HEK293 (cell line): ENCODE data around the gene TRAF4.

Experiments
- CTCF ChIA-PET: fragments of 350-600 bp; formaldehyde crosslinking; extraction: SDS; loops from one replicate; lab custom pipeline; 2021; ENCODE audit warnings: antibody characterized with exemption; lab: Yijun Ruan, JAX
- POLR2A ChIA-PET: fragments of 300-600 bp; formaldehyde crosslinking; extraction: SDS; loops from one replicate; lab custom pipeline; 2020; ENCODE audit warnings: antibody characterized with exemption, inconsistent platforms; lab: Yijun Ruan, JAX
- H3K27ac ChIP-seq: fragments of 200-500 bp; sonication (Bioruptor generic); 2 replicates; pipeline ENCODE4 v1.5.1; 2014; ENCODE audit warnings: low read depth, low read length, control low read depth, inconsistent platforms; ENCODE audit errors: extremely low read depth
- H3K36me3 ChIP-seq, 2 experiments: fragments of 200-500 bp in 1 of 2; sonication (Bioruptor generic) in 1 of 2; 1 replicate in 1 of 2; 2 replicates in 1 of 2; pipeline ENCODE4 v1.5.1; 2014 to 2017; ENCODE audit warnings: inconsistent platforms in 2 of 2, low read length in 2 of 2; ENCODE audit not compliant: control insufficient read depth in 2 of 2, insufficient read depth in 1 of 2
- H3K4me1 ChIP-seq: fragments of 200-500 bp; sonication (Bioruptor generic); 2 replicates; pipeline ENCODE4 v1.5.1; 2014; ENCODE audit warnings: mild to moderate bottlenecking, low read length, inconsistent platforms; ENCODE audit not compliant: control insufficient read depth, insufficient read depth
- H3K4me3 ChIP-seq: 2 replicates; pipeline ENCODE4 v1.5.1; 2011; ENCODE audit warnings: low read depth, mild to moderate bottlenecking, control low read depth, low read length, moderate library complexity
- H3K9me3 ChIP-seq: fragments of 200-500 bp; sonication (Bioruptor generic); 2 replicates; pipeline ENCODE4 v1.5.1; 2014; ENCODE audit warnings: low read depth, low read length, inconsistent platforms; ENCODE audit not compliant: control insufficient read depth, insufficient read depth
- INSM2 ChIP-seq: fragments of 450-650 bp; formaldehyde crosslinking; IDR thresholded peaks from 2 replicates; pipeline ENCODE4 v1.5.1; 2016; ENCODE audit warnings: missing biosample characterization, missing genetic modification characterization
- KLF10 ChIP-seq: fragments of 450-650 bp; IDR thresholded peaks from 2 replicates; pipeline ENCODE4 v1.5.1; 2018; ENCODE audit warnings: missing biosample characterization, mild to moderate bottlenecking, missing genetic modification characterization
- KLF17 ChIP-seq: fragments of 450-650 bp; formaldehyde crosslinking; IDR thresholded peaks from 2 replicates; pipeline ENCODE4 v1.5.1; 2016; ENCODE audit warnings: missing biosample characterization, missing genetic modification characterization
- KLF7 ChIP-seq: fragments of 450-650 bp; formaldehyde crosslinking; IDR thresholded peaks from 2 replicates; pipeline ENCODE4 v1.5.1; 2016; ENCODE audit warnings: missing biosample characterization, missing genetic modification characterization, borderline replicate concordance
- OVOL3 ChIP-seq: fragments of 450-650 bp; formaldehyde crosslinking; IDR thresholded peaks from 2 replicates; pipeline ENCODE4 v1.5.1; 2016; ENCODE audit warnings: missing biosample characterization, missing genetic modification characterization
- PBX3 ChIP-seq: sonication (generic); formaldehyde crosslinking; IDR thresholded peaks from 2 replicates; pipeline ENCODE4 v1.8.1; 2022; ENCODE audit warnings: mild to moderate bottlenecking, moderate library complexity, missing genetic modification reagents
- PRDM2 ChIP-seq: fragments of 450-650 bp; formaldehyde crosslinking; IDR thresholded peaks from 2 replicates; pipeline ENCODE4 v1.5.1; 2016; ENCODE audit warnings: missing biosample characterization, missing genetic modification characterization, borderline replicate concordance
- SP3 ChIP-seq: fragments of 450-650 bp; formaldehyde crosslinking; IDR thresholded peaks from 2 replicates; pipeline ENCODE4 v1.5.1; 2016; ENCODE audit warnings: missing biosample characterization, missing genetic modification characterization
- TSHZ1 ChIP-seq: fragments of 450-650 bp; formaldehyde crosslinking; IDR thresholded peaks from 2 replicates; pipeline ENCODE4 v1.5.1; 2016; ENCODE audit warnings: missing biosample characterization, missing genetic modification characterization, borderline replicate concordance
- ZEB2 ChIP-seq: fragments of 450-650 bp; formaldehyde crosslinking; IDR thresholded peaks from 2 replicates; pipeline ENCODE4 v1.5.1; 2016; ENCODE audit warnings: missing biosample characterization, missing genetic modification characterization
- ZFP41 ChIP-seq: fragments of 450-650 bp; formaldehyde crosslinking; IDR thresholded peaks from 2 replicates; pipeline ENCODE4 v1.5.1; 2016; ENCODE audit warnings: missing biosample characterization, missing genetic modification characterization, borderline replicate concordance
- ZIC2 ChIP-seq: fragments of 450-650 bp; formaldehyde crosslinking; IDR thresholded peaks from 2 replicates; pipeline ENCODE4 v1.5.1; 2016; ENCODE audit warnings: missing biosample characterization, missing genetic modification characterization
- ZNF398 ChIP-seq: fragments of 450-650 bp; formaldehyde crosslinking; IDR thresholded peaks from 2 replicates; pipeline ENCODE4 v1.5.1; 2017; ENCODE audit warnings: missing biosample characterization, missing genetic modification characterization
- ZNF488 ChIP-seq: fragments of 450-650 bp; formaldehyde crosslinking; IDR thresholded peaks from 2 replicates; pipeline ENCODE4 v1.5.1; 2016; ENCODE audit warnings: missing biosample characterization, missing genetic modification characterization
- ZNF600 ChIP-seq: fragments of 450-650 bp; formaldehyde crosslinking; IDR thresholded peaks from 2 replicates; pipeline ENCODE4 v1.5.1; 2016; ENCODE audit warnings: missing biosample characterization, missing genetic modification characterization
- ZNF621 ChIP-seq: fragments of 450-650 bp; formaldehyde crosslinking; IDR thresholded peaks from 2 replicates; pipeline ENCODE4 v1.5.1; 2017; ENCODE audit warnings: missing biosample characterization, missing genetic modification characterization
- ZNF658 ChIP-seq: fragments of 450-650 bp; formaldehyde crosslinking; IDR thresholded peaks from 2 replicates; pipeline ENCODE4; 2016; ENCODE audit warnings: missing biosample characterization, missing genetic modification characterization
- ZNF747 ChIP-seq: fragments of 450-650 bp; formaldehyde crosslinking; IDR thresholded peaks from 2 replicates; pipeline ENCODE4 v1.5.1; 2016; ENCODE audit warnings: missing biosample characterization, missing genetic modification characterization
- ZSCAN23 ChIP-seq: fragments of 450-650 bp; formaldehyde crosslinking; IDR thresholded peaks from 2 replicates; pipeline ENCODE4 v1.5.1; 2016; ENCODE audit warnings: missing biosample characterization, missing genetic modification characterization
- ZXDB ChIP-seq: fragments of 450-650 bp; formaldehyde crosslinking; IDR thresholded peaks from 2 replicates; pipeline ENCODE4 v1.5.1; 2016; ENCODE audit warnings: missing biosample characterization, missing genetic modification characterization

TRAF4 gene

GRCh38 chr17:28725660-28726225, 18.1 kb upstream of the TRAF4 start:
- POLR2A ChIA-PET: interaction anchor here (0.6 to 6.7 kb wide), 30 partner anchors 10 to 359 kb away, joined by 3 to 448 read pairs (median 5); partner anchors contain the start of genes BLTP2, DHRS13, ERAL1 and FAM222B
- Histone ChIP-seq H3K4me3 (peak overlapping the region; percentile 55), H3K4me1 (peaks cover 9% of the 10 kb centered on the region; the same call in 1 of the 2 replicates), H3K9me3 (no peaks in the 10 kb centered on the region), H3K27ac (peak overlapping the region; percentile 99), H3K36me3 (peaks cover 25 to 46% of the 10 kb centered on the region in 2 experiments)
- CTCF ChIA-PET: interaction anchor here (0.6 to 13.6 kb wide), 38 partner anchors 9 to 1028 kb away, joined by 3 to 445 read pairs (median 7); partner anchors contain the start of genes BLTP2, DHRS13, FLOT2 and PROCA1
- TF ChIP-seq ZNF488: no peak
- TF ChIP-seq TSHZ1: peak; percentile 33; the same call in 1 of the 2 replicates
- TF ChIP-seq PRDM2 (tag by site-specific recombination): no peak
- TF ChIP-seq ZNF398 (tag by site-specific recombination): peak; percentile 28; the same call in 1 of the 2 replicates
- TF ChIP-seq ZNF621 (tag by site-specific recombination): no peak
- 0 out of 2 replicates have a peak, but pooled peaks have one; percentile 7 for TF ChIP-seq KLF10
- peak; percentile 92 for TF ChIP-seq ZEB2 (tag by site-specific recombination)
- no peak; the same call in none of the 2 replicates for TF ChIP-seq OVOL3 (tag by site-specific recombination)
- peak; percentile 45; the same call in 1 of the 2 replicates for TF ChIP-seq SP3
- TF ChIP-seq ZSCAN23 (tag by site-specific recombination): 0 out of 2 replicates have a peak, but pooled peaks have one; percentile 7
- peak; percentile 95 for TF ChIP-seq ZNF600 (tag by site-specific recombination)
- no peak; the same call in 1 of the 2 replicates for TF ChIP-seq INSM2 (tag by site-specific recombination)
- peak; percentile 68 for TF ChIP-seq ZIC2
- peak; percentile 35; the same call in 1 of the 2 replicates for TF ChIP-seq KLF7 (tag by site-specific recombination)
- TF ChIP-seq ZFP41: no peak
- TF ChIP-seq ZNF658 (tag by site-specific recombination): no peak
- peak; percentile 88 for TF ChIP-seq KLF17 (tag by site-specific recombination)
- peak; percentile 88; the same call in 1 of the 2 replicates for TF ChIP-seq PBX3 (CRISPR knock-in tag)
- TF ChIP-seq ZXDB: peak; percentile 87
- TF ChIP-seq ZNF747 (tag by site-specific recombination): no peak
